Effector memory CD8-positive, alpha-beta T cell (primary cell): Measurements from ENCODE around the gene RABGAP1L.
"Not testable (repeated sequence)": the region's sequence is repeated elsewhere in the genome, so short reads cannot be mapped to it uniquely, and the experiment has no call there.

Experiments
- ATAC-seq: fragments of 150-1000 bp; cut with Tn5 transposase; replicated peaks from 2 replicates; pipeline ENCODE4 v1.10.0; 2021; ENCODE audit warnings: mild to moderate bottlenecking, moderate library complexity
- DNase-seq, 3 experiments: peaks; one replicate each; pipeline ENCODE4 v3.0.0; 2021
- H3K27ac Mint-ChIP-seq, 2 donors: one replicate each; pipeline ENCODE4 v1.8.0; 2022; ENCODE audit warnings: mild to moderate bottlenecking in 2 of 2, mixed read lengths in 2 of 2, moderate library complexity in 2 of 2
- H3K27me3 Mint-ChIP-seq, 2 donors: one replicate each; pipeline ENCODE4 v1.8.0; 2022; ENCODE audit warnings: mixed read lengths in 2 of 2
- H3K36me3 Mint-ChIP-seq: one replicate; pipeline ENCODE4 v1.8.0; 2022; ENCODE audit warnings: mild to moderate bottlenecking, moderate library complexity, mixed read lengths; ENCODE audit not compliant: insufficient read depth
- H3K4me1 Mint-ChIP-seq, 2 donors: one replicate each; pipeline ENCODE4 v1.8.0; 2022; ENCODE audit warnings: low read depth in 2 of 2, mixed read lengths in 2 of 2
- H3K4me3 Mint-ChIP-seq, 2 donors: one replicate each; pipeline ENCODE4 v1.8.0; 2022; ENCODE audit warnings: mild to moderate bottlenecking in 2 of 2, mixed read lengths in 2 of 2, moderate library complexity in 2 of 2
- H3K9me3 Mint-ChIP-seq, 2 donors: one replicate each; pipeline ENCODE4 v1.8.0; 2022; ENCODE audit warnings: mixed read lengths in 2 of 2

RABGAP1L gene

DNA sequence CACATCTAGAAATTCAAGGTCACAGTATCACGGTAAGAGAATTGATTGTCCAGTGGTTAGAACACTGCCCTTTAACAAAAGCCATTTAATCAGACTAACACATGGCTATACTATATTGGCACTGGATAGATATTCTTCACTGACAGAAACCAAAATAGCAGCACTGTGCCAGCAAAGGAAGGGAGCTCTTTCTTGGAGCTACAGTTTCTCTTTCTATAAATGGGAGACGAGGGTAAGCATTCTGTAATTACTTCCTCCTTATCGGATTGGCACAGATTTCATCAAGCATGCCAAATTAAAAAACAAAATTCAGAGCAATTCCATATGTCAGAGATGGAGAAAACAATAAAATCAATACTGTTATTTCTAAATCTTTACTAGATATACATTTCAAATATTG, 724.7 kb downstream of the RABGAP1L start:
- Mint-ChIP-seq H3K4me3 (no peak overlapping the region), H3K36me3 (peaks cover 3% of the 10 kb centered on the region), H3K27me3 (no peaks in the 10 kb centered on the region), H3K9me3 (no peaks in the 10 kb centered on the region), H3K4me1 (peaks cover 0 to 3% of the 10 kb centered on the region in 2 donors), H3K27ac (no peak overlapping the region)
- ATAC-seq = no peak
- no peak for DNase-seq

DNA sequence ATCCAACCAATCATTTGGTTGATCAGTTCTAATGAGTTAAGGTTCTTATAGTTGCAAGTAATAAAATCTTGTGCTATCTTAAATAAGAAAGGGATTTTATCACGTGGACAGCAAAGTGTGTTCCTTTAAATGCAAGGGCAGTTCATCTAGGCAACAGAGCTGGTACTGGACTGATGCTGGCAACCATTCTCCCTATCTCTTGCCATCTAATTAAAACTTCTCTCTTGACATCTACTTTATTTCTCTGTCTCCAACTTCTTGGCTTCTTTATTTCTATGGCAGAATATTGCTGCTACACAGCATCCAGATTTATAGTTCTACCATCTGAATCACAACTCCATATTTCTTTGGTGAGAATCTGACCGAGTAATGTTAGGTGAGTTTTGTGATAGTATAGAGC, 725.2 kb downstream of the RABGAP1L start:
- H3K4me3 Mint-ChIP-seq = no peak overlapping the region
- no peaks in the 10 kb centered on the region for H3K27me3 Mint-ChIP-seq
- peaks cover 0 to 3% of the 10 kb centered on the region in 2 donors for H3K4me1 Mint-ChIP-seq
- ATAC-seq (no peak), DNase-seq (no peak)
- no peaks in the 10 kb centered on the region for H3K36me3 Mint-ChIP-seq
- H3K9me3 Mint-ChIP-seq = no peaks in the 10 kb centered on the region
- no peak overlapping the region for H3K27ac Mint-ChIP-seq

DNA sequence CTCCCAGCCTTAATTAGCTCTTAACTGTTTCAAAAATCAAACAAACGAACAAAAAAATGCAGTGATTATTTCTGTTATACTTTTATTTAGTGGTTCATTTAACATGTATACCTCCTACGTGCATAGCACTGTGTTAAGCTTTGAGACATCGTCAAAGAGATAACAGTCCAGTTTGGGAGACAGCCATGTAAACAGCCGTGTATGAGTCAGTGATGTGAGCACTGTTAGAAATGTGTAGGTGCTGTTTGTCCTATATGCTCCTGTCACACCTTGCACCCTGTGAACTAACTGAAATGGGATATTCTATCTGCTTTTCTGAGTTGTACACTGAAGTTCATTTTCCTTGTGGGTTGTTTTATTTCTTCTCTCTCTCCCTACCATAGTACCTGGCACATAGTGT, 730.7 kb downstream of the RABGAP1L start:
- ATAC-seq (no peak), DNase-seq (no peak)
- H3K27me3 Mint-ChIP-seq = no peaks in the 10 kb centered on the region
- peaks cover 2% of the 10 kb centered on the region for H3K36me3 Mint-ChIP-seq
- no peaks in the 10 kb centered on the region for H3K9me3 Mint-ChIP-seq
- no peak overlapping the region for H3K4me3 Mint-ChIP-seq
- peaks cover 0 to 7% of the 10 kb centered on the region in 2 donors for H3K4me1 Mint-ChIP-seq
- H3K27ac Mint-ChIP-seq = no peak overlapping the region

DNA sequence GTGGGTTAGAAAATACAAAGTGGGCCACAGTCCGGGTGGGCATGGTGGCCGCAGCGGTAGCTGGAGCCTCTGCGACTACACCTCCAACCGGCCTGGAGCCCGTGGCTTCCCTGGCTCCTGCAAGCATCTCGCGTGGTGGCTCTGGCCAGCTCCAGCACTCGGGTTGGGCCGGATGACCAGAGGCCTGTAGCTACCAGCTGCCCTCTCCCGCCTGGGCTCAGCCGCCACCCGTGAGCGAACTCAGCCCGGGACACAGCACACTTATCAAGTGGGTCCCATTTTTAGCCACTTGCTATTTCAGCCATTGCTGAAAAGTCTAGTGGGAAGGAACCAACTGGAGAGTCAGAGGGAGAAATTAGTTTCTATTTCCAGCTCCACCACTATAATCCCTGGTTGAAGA, 732.7 kb downstream of the RABGAP1L start:
- H3K27me3 Mint-ChIP-seq = no peaks in the 10 kb centered on the region
- no peak overlapping the region for H3K27ac Mint-ChIP-seq
- no peaks in the 10 kb centered on the region for H3K9me3 Mint-ChIP-seq
- DNase-seq = no peak
- H3K36me3 Mint-ChIP-seq = peaks cover 2% of the 10 kb centered on the region
- peaks cover 0 to 7% of the 10 kb centered on the region in 2 donors for H3K4me1 Mint-ChIP-seq
- no peak overlapping the region for H3K4me3 Mint-ChIP-seq
- ATAC-seq = no peak

DNA sequence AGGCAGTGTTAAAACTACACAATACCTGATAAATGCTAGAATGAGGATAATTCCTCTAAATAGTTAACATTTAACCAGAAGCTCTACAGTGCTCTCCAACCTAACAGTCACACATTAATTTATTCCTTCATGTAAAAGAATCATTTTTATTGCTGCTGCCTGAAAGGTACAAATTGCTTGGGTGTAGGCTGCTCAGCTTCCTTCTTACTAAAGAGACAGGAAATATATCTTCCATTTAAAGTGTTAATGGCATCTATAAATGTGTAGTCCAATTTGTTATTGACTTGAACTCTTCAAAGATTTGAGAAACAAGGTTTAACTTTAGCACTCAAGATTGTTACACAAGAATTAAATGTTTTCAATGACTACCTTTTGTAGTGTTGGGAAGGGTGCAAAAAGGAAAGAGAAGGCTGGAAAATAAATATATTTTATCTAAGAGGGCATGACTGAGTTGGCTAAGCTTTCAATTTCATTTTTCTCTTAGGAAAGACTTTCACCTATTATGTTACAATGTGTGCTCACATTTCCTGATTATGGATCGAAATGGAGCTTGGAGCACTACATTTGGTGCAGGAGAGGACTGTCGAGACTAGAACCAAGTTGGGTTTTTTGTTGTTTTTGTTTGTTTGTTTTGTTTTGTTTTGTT, 734.9 kb downstream of the RABGAP1L start:
- Mint-ChIP-seq H3K27me3 (no peaks in the 10 kb centered on the region), H3K4me1 (peaks cover 0 to 7% of the 10 kb centered on the region in 2 donors), H3K27ac (no peak overlapping the region), H3K4me3 (no peak overlapping the region), H3K36me3 (peaks cover 5% of the 10 kb centered on the region), H3K9me3 (no peaks in the 10 kb centered on the region)
- DNase-seq (no peak), ATAC-seq (no peak)

DNA sequence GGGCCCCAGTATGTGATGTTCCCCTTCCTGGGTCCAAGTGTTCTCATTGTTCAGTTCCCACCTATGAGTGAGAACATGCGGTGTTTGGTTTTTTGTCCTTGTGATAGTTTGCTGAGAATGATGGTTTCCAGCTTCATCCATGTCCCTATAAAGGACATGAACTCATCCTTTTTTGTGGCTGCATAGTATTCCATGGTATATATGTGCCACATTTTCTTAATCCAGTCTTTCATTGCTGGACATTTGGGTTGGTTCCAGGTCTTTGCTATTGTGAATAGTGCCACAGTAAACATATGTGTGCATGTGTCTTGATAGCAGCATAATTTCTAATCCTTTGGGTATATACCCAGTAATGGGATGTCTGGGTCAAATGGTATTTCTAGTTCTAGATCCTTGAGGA, 736.3 kb downstream of the RABGAP1L start:
- H3K4me1 Mint-ChIP-seq = peaks cover 0 to 12% of the 10 kb centered on the region in 2 donors
- not testable (repeated sequence) for H3K9me3 Mint-ChIP-seq, DNase-seq, H3K27me3 Mint-ChIP-seq, H3K27ac Mint-ChIP-seq, ATAC-seq, H3K4me3 Mint-ChIP-seq, H3K36me3 Mint-ChIP-seq

DNA sequence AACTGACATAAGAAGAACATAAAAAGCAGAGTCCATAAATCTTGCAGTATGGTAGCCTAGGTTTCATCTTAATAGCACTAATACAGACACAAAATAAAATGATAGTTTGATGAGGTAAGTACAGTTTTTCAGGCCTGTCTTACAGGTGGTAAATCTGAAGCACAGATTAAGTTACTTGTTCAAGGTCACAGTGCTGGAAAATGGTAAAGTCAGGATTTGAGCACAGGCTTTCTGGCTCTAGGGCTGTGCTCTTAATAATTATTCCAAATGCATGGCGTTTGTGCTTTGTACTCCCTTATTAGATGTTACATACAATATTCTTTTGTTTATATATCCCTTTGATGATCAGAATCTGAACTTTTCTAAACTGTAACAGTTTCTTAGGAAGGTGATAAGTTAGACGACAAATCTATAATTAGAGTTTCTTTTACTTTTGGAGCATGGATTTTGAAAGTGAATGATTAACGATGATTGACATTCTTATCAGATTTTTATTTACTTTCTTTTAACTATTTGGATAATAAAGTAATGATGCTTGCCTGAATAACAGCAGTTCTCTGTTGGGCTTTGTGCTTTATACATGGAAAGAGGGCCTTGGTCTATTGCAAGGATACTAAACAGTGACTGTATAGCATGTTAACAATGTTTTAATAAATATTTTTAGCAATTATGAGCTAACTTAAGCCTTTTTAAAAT, 738.9 kb downstream of the RABGAP1L start:
- H3K27ac Mint-ChIP-seq = no peak overlapping the region
- peaks cover 0 to 8% of the 10 kb centered on the region in 2 donors for H3K9me3 Mint-ChIP-seq
- peaks cover 4 to 12% of the 10 kb centered on the region in 2 donors for H3K4me1 Mint-ChIP-seq
- ATAC-seq (no peak), DNase-seq (no peak)
- H3K36me3 Mint-ChIP-seq = peaks cover 3% of the 10 kb centered on the region
- no peak overlapping the region for H3K4me3 Mint-ChIP-seq
- H3K27me3 Mint-ChIP-seq = no peaks in the 10 kb centered on the region

DNA sequence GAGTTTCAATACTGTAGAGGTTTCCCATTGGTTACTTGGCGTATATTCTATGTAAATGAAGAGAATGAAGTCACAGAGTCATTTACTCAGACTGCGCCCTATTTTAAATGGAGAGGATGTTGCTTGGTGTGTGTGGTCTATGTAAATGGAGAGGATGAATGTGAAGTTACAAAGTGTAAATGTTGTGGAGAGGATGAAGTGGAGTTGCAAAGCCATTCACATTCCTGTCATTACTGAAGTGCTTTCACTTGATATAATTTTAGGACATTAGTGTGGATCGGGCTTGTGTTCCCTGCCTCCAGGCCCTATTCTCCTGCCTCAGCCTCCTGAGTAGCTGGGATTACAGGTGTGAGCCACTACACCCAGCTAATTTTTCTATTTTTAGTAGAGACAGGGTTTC, 741.0 kb downstream of the RABGAP1L start:
- Mint-ChIP-seq H3K9me3 (peaks cover 0 to 8% of the 10 kb centered on the region in 2 donors), H3K4me3 (no peak overlapping the region), H3K36me3 (peaks cover 3% of the 10 kb centered on the region), H3K27me3 (no peaks in the 10 kb centered on the region), H3K4me1 (peaks cover 4 to 5% of the 10 kb centered on the region in 2 donors), H3K27ac (no peak overlapping the region)
- no peak for ATAC-seq
- no peak for DNase-seq

DNA sequence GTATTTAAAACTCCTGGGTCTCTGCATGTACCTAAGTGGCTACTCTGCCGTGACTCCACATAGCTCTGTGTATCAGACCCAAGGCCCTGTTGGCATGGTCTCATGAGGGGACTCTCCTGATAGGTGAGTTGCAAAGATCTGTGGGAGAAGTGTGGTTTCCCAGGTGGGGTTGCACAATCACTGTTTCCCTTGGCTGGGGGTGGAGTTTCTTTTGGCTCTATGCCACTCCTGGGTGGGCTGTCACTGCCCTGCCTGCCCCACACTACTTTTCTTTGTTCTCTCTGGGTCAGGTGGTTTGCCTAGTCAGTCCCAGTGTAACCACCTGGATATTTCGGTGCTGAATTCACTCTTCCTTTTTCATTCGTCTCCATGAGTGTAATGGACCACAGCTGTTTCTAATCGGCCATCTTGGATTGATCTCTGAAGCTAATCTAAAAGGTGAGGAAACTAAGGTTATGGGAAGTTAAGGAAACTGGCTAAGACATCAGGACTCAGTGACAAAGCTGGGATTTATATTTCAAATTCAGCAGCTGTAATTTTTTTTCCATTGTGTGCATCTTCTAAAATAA, 743.3 kb downstream of the RABGAP1L start:
- Mint-ChIP-seq H3K4me1 (peaks cover 4 to 5% of the 10 kb centered on the region in 2 donors), H3K27ac (no peak overlapping the region), H3K27me3 (no peaks in the 10 kb centered on the region), H3K9me3 (peaks cover 0 to 8% of the 10 kb centered on the region in 2 donors), H3K4me3 (no peak overlapping the region), H3K36me3 (peaks cover 6% of the 10 kb centered on the region)
- no peak for DNase-seq
- no peak for ATAC-seq

DNA sequence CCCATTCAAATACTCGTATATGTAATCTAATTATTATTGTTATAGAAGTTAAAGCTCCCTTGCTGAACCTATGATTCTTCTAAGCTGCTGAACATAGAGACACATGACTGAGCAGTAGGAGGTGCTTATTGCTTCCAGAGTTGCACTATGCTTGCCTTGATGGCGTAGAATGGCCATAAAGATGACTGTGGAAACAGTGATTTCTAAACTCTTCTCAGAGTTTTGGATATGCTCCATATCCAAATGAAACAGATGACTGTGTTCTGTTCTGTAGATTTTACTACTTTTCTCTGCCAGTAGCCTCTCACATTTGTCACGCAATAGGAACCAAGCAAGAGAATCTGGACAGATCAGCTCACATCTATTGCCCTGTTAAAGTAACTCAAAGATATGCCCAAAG, 752.3 kb downstream of the RABGAP1L start:
- Mint-ChIP-seq H3K4me3 (no peak overlapping the region), H3K9me3 (no peaks in the 10 kb centered on the region), H3K27ac (peak overlapping the region in 1 of 2 donors; percentile 69), H3K36me3 (no peaks in the 10 kb centered on the region), H3K4me1 (peaks cover 12% of the 10 kb centered on the region in 2 donors), H3K27me3 (no peaks in the 10 kb centered on the region)
- DNase-seq = no peak
- no peak for ATAC-seq

DNA sequence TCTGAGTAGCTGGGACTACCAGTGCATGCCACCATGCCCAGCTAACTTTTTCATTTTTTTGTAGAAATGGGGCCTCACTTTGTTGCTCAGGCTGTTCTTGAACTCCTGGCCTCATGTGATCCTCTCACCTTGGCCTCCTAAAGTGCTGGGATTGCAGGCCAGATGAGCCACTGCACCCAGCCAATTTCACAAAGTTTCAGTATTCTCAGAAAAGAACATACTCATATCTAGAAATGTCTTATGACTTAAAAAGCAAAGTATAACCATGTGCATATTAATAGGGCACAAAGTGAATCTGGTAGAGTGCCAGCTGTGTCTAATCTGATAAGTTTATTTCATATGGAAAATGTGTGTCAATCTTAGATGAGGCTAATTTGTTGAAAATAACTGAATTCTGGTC, 752.9 kb downstream of the RABGAP1L start:
- peak overlapping the region; percentile 23 to 69 for H3K27ac Mint-ChIP-seq
- H3K27me3 Mint-ChIP-seq = no peaks in the 10 kb centered on the region
- no peak overlapping the region for H3K4me3 Mint-ChIP-seq
- H3K9me3 Mint-ChIP-seq = no peaks in the 10 kb centered on the region
- no peak for DNase-seq
- ATAC-seq = no peak
- H3K36me3 Mint-ChIP-seq = no peaks in the 10 kb centered on the region
- peaks cover 12% of the 10 kb centered on the region in 2 donors for H3K4me1 Mint-ChIP-seq

DNA sequence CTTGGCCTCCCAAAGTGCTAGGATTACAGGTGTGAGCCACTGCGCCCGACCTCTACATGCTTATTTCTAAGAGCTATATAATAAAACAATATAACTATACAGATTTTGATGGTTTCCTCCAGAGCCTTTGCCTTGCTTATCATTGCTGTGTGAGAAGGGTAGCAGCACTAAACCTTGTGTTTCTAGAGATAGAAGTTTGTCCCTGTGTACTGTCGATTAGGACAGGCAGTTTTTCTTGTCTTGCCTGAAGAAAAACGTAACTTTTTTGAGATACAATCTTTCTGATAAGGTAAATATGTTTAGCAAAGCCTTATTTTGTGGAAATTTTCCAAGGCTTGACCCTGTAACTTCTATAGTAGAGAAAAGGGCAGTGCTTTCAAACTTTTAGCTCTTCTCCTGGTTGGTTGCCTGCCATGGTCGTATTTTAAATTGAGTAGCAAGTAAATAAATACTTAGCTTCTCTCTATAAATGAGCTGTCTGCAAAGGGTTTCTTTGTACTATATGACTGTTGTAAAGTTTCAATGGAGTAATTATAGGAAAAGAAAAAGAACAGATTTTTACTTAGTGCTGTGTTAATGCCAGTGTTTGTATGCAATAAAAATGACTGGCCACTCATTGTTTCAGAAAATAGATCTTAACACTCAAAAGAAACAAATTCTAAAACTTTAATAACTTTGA, 754.0 kb downstream of the RABGAP1L start:
- DNase-seq (no peak), ATAC-seq (no peak)
- Mint-ChIP-seq H3K27me3 (no peaks in the 10 kb centered on the region), H3K27ac (peak overlapping the region in 1 of 2 donors; percentile 74), H3K9me3 (no peaks in the 10 kb centered on the region), H3K4me3 (no peak overlapping the region), H3K36me3 (no peaks in the 10 kb centered on the region), H3K4me1 (peaks cover 7 to 12% of the 10 kb centered on the region in 2 donors)

DNA sequence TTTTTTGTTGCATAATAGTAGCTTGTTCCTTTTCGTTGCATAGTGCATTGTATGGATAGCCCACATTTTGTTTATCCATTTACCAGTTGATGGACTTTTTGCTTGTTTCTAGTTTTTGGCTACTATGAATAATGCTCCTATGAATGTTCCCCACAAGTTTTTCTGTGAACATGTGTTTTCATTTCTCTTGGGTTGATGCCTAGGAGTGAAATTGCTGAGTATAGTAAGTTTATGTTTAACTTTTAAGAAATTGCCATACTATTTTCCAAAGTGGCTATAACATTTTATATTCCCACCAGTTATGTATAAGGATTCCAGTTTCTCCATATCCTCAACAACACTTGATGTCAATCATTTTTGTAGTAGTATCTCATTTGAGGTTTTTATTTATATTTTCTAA, 755.7 kb downstream of the RABGAP1L start:
- H3K27me3 Mint-ChIP-seq = no peaks in the 10 kb centered on the region
- H3K36me3 Mint-ChIP-seq = no peaks in the 10 kb centered on the region
- peaks cover under 1 to 3% of the 10 kb centered on the region in 2 donors for H3K9me3 Mint-ChIP-seq
- ATAC-seq (no peak), DNase-seq (no peak)
- peaks cover 2 to 7% of the 10 kb centered on the region in 2 donors for H3K4me1 Mint-ChIP-seq
- peak overlapping the region in 1 of 2 donors; percentile 17 for H3K27ac Mint-ChIP-seq
- H3K4me3 Mint-ChIP-seq = no peak overlapping the region
